HUES6 (cell line): ENCODE data around the gene SDK2.

ENCODE experiments used
- H3K27ac ChIP-seq: 2 replicates; pipeline ENCODE4 v1.7.0; 2013; ENCODE audit warnings: low read depth, mild to moderate bottlenecking, low read length, inconsistent platforms
- H3K27me3 ChIP-seq: 2 replicates; pipeline ENCODE4 v1.6.1; 2013; ENCODE audit warnings: low read length; ENCODE audit not compliant: control insufficient read depth, insufficient read depth
- H3K36me3 ChIP-seq: 2 replicates; pipeline ENCODE4 v1.6.1; 2013; ENCODE audit warnings: low read length; ENCODE audit not compliant: control insufficient read depth, insufficient read depth
- H3K4me1 ChIP-seq: 2 replicates; pipeline ENCODE4 v1.6.1; 2013; ENCODE audit warnings: low read length; ENCODE audit not compliant: control insufficient read depth, insufficient read depth
- H3K4me3 ChIP-seq: 2 replicates; pipeline ENCODE4 v1.5.1; 2013; ENCODE audit warnings: low read depth, low read length
- H3K9ac ChIP-seq: one replicate; pipeline ENCODE4 v1.6.1; 2013; ENCODE audit warnings: mild to moderate bottlenecking, low read length
- H3K9me3 ChIP-seq: 2 replicates; pipeline ENCODE4 v1.6.1; 2013; ENCODE audit warnings: low read depth, low read length; ENCODE audit not compliant: control insufficient read depth, insufficient read depth

SDK2 gene

DNA sequence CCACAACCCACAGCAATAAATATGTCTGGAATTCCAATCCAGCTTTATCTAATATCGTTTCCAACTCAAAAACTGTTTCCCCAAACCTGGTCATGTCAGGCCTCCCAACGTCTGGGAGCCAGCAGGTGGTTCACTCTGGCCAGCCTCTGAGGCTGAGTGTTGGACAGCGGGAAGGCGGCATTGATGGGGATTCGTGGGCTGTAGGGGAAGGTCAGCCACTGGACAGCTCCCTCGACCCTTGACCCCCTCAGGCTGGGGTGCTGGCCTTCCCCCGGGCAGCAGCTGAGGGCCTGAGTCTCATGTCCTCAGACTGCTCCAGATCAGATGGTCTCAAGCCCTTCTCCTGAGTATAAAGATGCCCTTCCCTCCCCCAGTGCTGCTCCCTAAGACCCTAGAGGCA is 50.2 kb downstream of the SDK2 start:
- H3K27ac ChIP-seq, result no peak overlapping the region
- H3K36me3 ChIP-seq, result no peaks in the 10 kb centered on the region
- peaks cover 28% of the 10 kb centered on the region; the same call in 1 of the 2 replicates for H3K27me3 ChIP-seq
- no peak overlapping the region for H3K9ac ChIP-seq
- H3K4me1 ChIP-seq, result peaks cover 24% of the 10 kb centered on the region
- no peaks in the 10 kb centered on the region for H3K9me3 ChIP-seq
- H3K4me3 ChIP-seq, result no peak overlapping the region

- Histone ChIP-seq H3K4me1 (peaks cover 31% of the 10 kb centered on the region), H3K9ac (no peak overlapping the region), H3K27ac (no peak overlapping the region), H3K9me3 (no peaks in the 10 kb centered on the region), H3K27me3 (peaks cover 32% of the 10 kb centered on the region; the same call in 1 of the 2 replicates), H3K36me3 (no peaks in the 10 kb centered on the region), H3K4me3 (no peak overlapping the region)
These were observed 50.8 kb downstream of the SDK2 start for GRCh38 chr17:73593249-73593965.

- Histone ChIP-seq H3K9me3 (no peaks in the 10 kb centered on the region), H3K4me3 (no peak overlapping the region), H3K9ac (no peak overlapping the region), H3K36me3 (no peaks in the 10 kb centered on the region), H3K27ac (no peak overlapping the region), H3K4me1 (peaks cover 35% of the 10 kb centered on the region), H3K27me3 (peaks cover 32% of the 10 kb centered on the region; the same call in 1 of the 2 replicates)
These were observed 51.7 kb downstream of the SDK2 start for GRCh38 chr17:73592501-73592961.

DNA sequence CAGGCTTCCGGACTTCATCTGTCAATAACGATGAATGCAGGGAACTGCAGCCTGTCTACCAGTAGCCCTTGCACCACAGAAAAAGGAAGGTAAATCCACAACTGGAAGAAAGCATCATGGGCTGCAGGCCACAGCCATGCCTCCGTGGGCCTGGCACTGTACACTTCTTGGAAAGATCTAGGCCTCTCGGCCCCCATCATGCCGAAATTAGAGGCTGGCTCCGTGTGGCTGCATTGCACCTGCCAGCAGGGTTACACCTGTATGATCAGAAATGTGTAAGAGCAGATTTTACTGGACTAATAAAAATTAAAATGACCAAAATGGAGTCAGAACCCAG is 52.2 kb downstream of the SDK2 start:
- peaks cover 40% of the 10 kb centered on the region for H3K4me1 ChIP-seq
- H3K27ac ChIP-seq, result no peak overlapping the region

DNA sequence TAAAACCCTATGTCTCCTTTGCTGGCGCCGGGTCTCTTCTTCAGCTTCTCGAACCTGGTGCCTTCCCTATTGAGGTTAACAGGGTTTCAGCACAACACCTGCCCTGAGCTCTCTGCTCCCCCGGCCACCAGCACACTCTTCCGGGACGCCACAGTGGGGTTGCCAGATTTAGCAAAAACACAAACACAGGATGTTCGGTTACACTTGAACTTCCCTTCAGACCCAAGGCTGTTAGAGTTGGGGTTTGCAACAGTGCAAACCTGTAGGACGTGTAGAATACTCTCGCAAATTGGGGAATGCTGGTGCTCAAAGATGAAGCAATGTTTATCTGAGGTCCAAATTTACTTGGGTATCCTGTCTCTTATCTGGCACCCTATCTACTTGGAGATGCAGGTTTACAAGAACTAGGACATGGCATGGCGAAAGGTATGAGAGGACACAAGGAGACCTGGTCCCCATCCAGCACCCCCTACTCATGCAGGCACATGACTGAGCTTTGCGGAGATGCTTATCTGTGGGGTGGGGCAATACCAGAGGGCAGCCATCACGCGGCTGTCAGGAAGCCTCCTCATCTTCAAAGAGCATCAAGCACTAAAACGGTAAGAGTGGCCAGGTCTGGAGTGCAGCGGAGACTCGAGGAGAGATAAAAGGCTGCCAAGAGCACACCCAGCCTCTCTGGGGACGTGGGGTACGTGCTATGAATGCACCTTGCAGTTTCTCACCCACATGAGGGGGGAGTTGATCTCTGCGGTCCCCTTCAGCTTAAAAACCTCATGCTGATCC is 52.8 kb downstream of the SDK2 start:
- Histone ChIP-seq H3K27me3 (peaks cover 32% of the 10 kb centered on the region; the same call in 1 of the 2 replicates), H3K9me3 (no peaks in the 10 kb centered on the region), H3K4me3 (no peak overlapping the region), H3K9ac (no peak overlapping the region), H3K36me3 (no peaks in the 10 kb centered on the region), H3K4me1 (peaks cover 45% of the 10 kb centered on the region), H3K27ac (no peak overlapping the region)

More for the DNA sequence above, 52.2 kb downstream of the SDK2 start:
- no peaks in the 10 kb centered on the region for H3K9me3 ChIP-seq
- H3K4me3 ChIP-seq, result no peak overlapping the region
- H3K27me3 ChIP-seq, result peaks cover 32% of the 10 kb centered on the region; the same call in 1 of the 2 replicates
- H3K9ac ChIP-seq, result no peak overlapping the region
- H3K36me3 ChIP-seq, result no peaks in the 10 kb centered on the region

DNA sequence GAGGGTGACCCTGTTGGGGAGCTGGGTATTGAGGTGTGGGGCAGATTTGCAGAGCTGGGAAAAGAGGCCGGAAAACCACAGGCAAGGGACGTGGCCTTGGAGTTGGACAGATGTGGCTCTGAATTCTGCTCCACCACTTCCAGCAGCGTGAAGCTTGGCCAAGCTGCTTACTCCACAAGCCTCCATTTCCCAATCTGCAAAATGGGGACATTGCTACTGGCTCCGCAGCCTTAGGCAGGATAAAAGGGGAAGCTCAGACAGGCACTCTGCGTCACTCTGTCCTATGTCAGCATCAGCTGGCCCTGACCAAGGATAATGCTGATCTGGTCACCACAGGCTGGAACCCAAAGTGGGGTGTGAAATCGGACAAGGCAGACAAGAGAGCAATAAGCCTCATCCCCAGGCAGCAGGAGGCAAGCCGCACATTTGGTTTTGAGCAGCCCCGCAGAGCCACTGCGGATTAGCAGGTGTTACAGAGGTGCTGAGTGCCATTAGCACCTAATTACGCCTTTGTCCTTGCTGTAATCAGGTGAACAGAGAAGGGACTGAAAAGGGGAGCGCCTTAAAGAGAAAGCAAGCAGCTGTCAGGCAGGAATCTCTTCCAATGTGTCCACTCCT is 54.8 kb downstream of the SDK2 start:
- Histone ChIP-seq H3K9me3 (no peaks in the 10 kb centered on the region), H3K27me3 (peaks cover 32% of the 10 kb centered on the region; the same call in 1 of the 2 replicates), H3K4me3 (no peak overlapping the region), H3K36me3 (no peaks in the 10 kb centered on the region), H3K9ac (no peak overlapping the region), H3K4me1 (peaks cover 44% of the 10 kb centered on the region), H3K27ac (no peak overlapping the region)

GRCh38 chr17:73588891-73589290 is 55.4 kb downstream of the SDK2 start:
- no peak overlapping the region for H3K27ac ChIP-seq
- H3K9ac ChIP-seq, result no peak overlapping the region
- peaks cover 44% of the 10 kb centered on the region for H3K4me1 ChIP-seq
- H3K9me3 ChIP-seq, result no peaks in the 10 kb centered on the region
- no peaks in the 10 kb centered on the region for H3K36me3 ChIP-seq
- no peak overlapping the region for H3K4me3 ChIP-seq
- H3K27me3 ChIP-seq, result peaks cover 32% of the 10 kb centered on the region; the same call in 1 of the 2 replicates

- no peaks in the 10 kb centered on the region for H3K36me3 ChIP-seq
- no peak overlapping the region for H3K4me3 ChIP-seq
- H3K4me1 ChIP-seq, result peaks cover 44% of the 10 kb centered on the region
- H3K27me3 ChIP-seq, result peaks cover 32% of the 10 kb centered on the region; the same call in 1 of the 2 replicates
- no peak overlapping the region for H3K9ac ChIP-seq
- H3K27ac ChIP-seq, result no peak overlapping the region
- H3K9me3 ChIP-seq, result no peaks in the 10 kb centered on the region
These were observed 55.9 kb downstream of the SDK2 start for GRCh38 chr17:73588301-73588846.

GRCh38 chr17:73586921-73587602 is 57.2 kb downstream of the SDK2 start:
- H3K9me3 ChIP-seq, result no peaks in the 10 kb centered on the region
- no peak overlapping the region for H3K27ac ChIP-seq
- H3K4me1 ChIP-seq, result peaks cover 44% of the 10 kb centered on the region
- H3K27me3 ChIP-seq, result peaks cover 32% of the 10 kb centered on the region; the same call in 1 of the 2 replicates
- no peak overlapping the region for H3K9ac ChIP-seq
- H3K4me3 ChIP-seq, result no peak overlapping the region
- H3K36me3 ChIP-seq, result no peaks in the 10 kb centered on the region

- Histone ChIP-seq H3K9ac (no peak overlapping the region), H3K9me3 (no peaks in the 10 kb centered on the region), H3K27ac (no peak overlapping the region), H3K27me3 (peaks cover 25% of the 10 kb centered on the region; the same call in 1 of the 2 replicates), H3K4me3 (no peak overlapping the region), H3K36me3 (no peaks in the 10 kb centered on the region), H3K4me1 (peaks cover 44% of the 10 kb centered on the region)
These were observed 57.9 kb downstream of the SDK2 start for GRCh38 chr17:73586275-73586832.
